ENCODE data around the gene SCMH1. TPM values are rescaled to one million over a fixed set of nuclear protein-coding genes. Genes with fewer than 3 reads are reported as not detected.

The SCMH1 gene
- total and polyA plus RNA-seq, 2 of the 4 experiments (the other 2 are of a cell fraction): 9.0 to 19.4 TPM

DNA sequence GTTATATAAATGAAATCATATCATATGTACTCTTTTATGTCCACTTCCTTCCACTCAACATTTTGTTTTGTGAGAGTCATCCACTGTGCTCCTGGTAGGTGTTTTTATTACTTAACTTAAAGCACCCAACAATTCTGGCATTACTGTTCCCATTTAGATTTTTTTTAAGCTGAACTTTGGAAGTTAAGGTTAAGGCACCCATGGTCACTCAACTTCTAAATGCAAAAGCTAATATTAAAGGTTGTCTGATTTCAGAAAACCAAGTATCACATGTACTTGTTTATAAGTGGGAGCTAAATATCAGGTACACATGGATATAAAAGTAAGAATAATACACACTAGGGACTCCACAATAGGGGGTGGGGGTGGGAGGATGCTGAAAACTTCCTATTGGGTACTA, 42.7 kb downstream of the SCMH1 start:
- dilution Hi-C loops (cut with HindIII; ENCODE audit: low sequenced_read_pairs, unreplicated experiment): no loop called here
- Histone ChIP-seq H3K9me3 (ENCODE audit: control insufficient read depth, insufficient read depth, low read length) (no peaks in the 10 kb centered on the region), H3K18ac (ENCODE audit: low read depth, low read length) (no peak overlapping the region), H4K8ac (ENCODE audit: low read depth in 2 of 2, low read length in 2 of 2) (no peak overlapping the region), H2AFZ (replicated peaks; ENCODE audit: low read length, poor library complexity) (no peak overlapping the region), H2BK120ac (ENCODE audit: low read depth, low read length) (no peak overlapping the region), H4K20me1 (ENCODE audit: insufficient read depth, low read length) (no peaks in the 10 kb centered on the region), H2BK20ac (ENCODE audit: low read depth, low read length) (no peak overlapping the region), H3K56ac (ENCODE audit: extremely low read depth, insufficient read depth, low read length) (no peak overlapping the region), H2AK5ac (ENCODE audit: low read depth, low read length) (no peak overlapping the region), H3K4me2 (ENCODE audit: low read depth, low read length) (no peak overlapping the region), H3K4me1 (ENCODE audit: control insufficient read depth, insufficient read depth, low read length) (no peaks in the 10 kb centered on the region), H4K5ac (ENCODE audit: low read depth, low read length) (no peak overlapping the region), H3K9me1 (ENCODE audit: insufficient read depth, low read length) (no peaks in the 10 kb centered on the region), H3K27ac (ENCODE audit: insufficient read depth, low read length) (no peak overlapping the region), H3K36me3 (ENCODE audit: control insufficient read depth, insufficient read depth, low read length) (no peaks in the 10 kb centered on the region; the same call in 1 of the 2 replicates), H3K14ac (replicated peaks; ENCODE audit: low read depth, low read length) (no peak overlapping the region), H3K9ac (ENCODE audit: low read depth, low read length) (no peak overlapping the region), H3K4me3 (ENCODE audit: insufficient read depth, low read depth, low read length) (no peak overlapping the region), H3K23ac (ENCODE audit: low read depth, low read length) (no peak overlapping the region), H3K4ac (ENCODE audit: low read depth, low read length) (no peak overlapping the region), H2BK15ac (ENCODE audit: low read depth, low read length) (no peak overlapping the region), H2BK5ac (ENCODE audit: low read depth, low read length, poor library complexity, severe bottlenecking) (no peak overlapping the region), H3K79me1 (ENCODE audit: low read depth in 1 of 2, low read length in 2 of 2) (peaks cover 9 to 16% of the 10 kb centered on the region in 2 experiments; a peak in 3 of 4 replicates), H3K27me3 (ENCODE audit: control insufficient read depth, insufficient read depth, low read length) (no peaks in the 10 kb centered on the region), H2AK9ac (replicated peaks; ENCODE audit: low read depth, low read length, poor library complexity) (no peak overlapping the region), H4K91ac (ENCODE audit: insufficient read depth, low read depth, low read length) (no peak overlapping the region)
- in situ Hi-C loops (cut with MboI; ENCODE audit: low sequenced_read_pairs): no loop called here
- POLR2A ChIA-PET (ENCODE audit: unreplicated experiment): no interaction called here
- CTCF ChIA-PET: no interaction called here
- TF ChIP-seq POLR2A (IDR thresholded peaks at IDR 0.05; ENCODE audit: low read depth, low read length): no peak
- TF ChIP-seq, protein P1, sequence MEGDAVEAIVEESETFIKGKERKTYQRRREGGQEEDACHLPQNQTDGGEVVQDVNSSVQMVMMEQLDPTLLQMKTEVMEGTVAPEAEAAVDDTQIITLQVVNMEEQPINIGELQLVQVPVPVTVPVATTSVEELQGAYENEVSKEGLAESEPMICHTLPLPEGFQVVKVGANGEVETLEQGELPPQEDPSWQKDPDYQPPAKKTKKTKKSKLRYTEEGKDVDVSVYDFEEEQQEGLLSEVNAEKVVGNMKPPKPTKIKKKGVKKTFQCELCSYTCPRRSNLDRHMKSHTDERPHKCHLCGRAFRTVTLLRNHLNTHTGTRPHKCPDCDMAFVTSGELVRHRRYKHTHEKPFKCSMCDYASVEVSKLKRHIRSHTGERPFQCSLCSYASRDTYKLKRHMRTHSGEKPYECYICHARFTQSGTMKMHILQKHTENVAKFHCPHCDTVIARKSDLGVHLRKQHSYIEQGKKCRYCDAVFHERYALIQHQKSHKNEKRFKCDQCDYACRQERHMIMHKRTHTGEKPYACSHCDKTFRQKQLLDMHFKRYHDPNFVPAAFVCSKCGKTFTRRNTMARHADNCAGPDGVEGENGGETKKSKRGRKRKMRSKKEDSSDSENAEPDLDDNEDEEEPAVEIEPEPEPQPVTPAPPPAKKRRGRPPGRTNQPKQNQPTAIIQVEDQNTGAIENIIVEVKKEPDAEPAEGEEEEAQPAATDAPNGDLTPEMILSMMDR (conservative IDR thresholded peaks at IDR 0.05; ENCODE audit: low read depth, low read length): no peak
- TF ChIP-seq SMC3 (IDR thresholded peaks at IDR 0.05; ENCODE audit: low read depth, low read length): no peak
- TF ChIP-seq, protein P2, sequence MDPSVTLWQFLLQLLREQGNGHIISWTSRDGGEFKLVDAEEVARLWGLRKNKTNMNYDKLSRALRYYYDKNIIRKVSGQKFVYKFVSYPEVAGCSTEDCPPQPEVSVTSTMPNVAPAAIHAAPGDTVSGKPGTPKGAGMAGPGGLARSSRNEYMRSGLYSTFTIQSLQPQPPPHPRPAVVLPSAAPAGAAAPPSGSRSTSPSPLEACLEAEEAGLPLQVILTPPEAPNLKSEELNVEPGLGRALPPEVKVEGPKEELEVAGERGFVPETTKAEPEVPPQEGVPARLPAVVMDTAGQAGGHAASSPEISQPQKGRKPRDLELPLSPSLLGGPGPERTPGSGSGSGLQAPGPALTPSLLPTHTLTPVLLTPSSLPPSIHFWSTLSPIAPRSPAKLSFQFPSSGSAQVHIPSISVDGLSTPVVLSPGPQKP (IDR thresholded peaks at IDR 0.05; ENCODE audit: borderline replicate concordance, low read depth, low read length): no peak
- no peak for TF ChIP-seq CEBPB (IDR thresholded peaks at IDR 0.05; ENCODE audit: low read depth, low read length)
- TF ChIP-seq, protein P3, sequence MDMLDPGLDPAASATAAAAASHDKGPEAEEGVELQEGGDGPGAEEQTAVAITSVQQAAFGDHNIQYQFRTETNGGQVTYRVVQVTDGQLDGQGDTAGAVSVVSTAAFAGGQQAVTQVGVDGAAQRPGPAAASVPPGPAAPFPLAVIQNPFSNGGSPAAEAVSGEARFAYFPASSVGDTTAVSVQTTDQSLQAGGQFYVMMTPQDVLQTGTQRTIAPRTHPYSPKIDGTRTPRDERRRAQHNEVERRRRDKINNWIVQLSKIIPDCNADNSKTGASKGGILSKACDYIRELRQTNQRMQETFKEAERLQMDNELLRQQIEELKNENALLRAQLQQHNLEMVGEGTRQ (IDR thresholded peaks at IDR 0.05; ENCODE audit: low read depth, low read length): no peak
- TF ChIP-seq RCOR1 (IDR thresholded peaks at IDR 0.05; ENCODE audit: insufficient replicate concordance, low read length): no peak
- no peak for TF ChIP-seq FOS (IDR thresholded peaks at IDR 0.05; ENCODE audit: low read depth, low read length)
- TF ChIP-seq RFX5 (IDR thresholded peaks at IDR 0.05; ENCODE audit: low read depth, low read length): no peak
- TF ChIP-seq RAD21 (IDR thresholded peaks at IDR 0.05; ENCODE audit: low read length): no peak
- intact Hi-C loops (cut with micrococcal nuclease): no loop called here
- DNase-seq: no peak
- no TSS peak for BruUV-seq (replicated peaks)
- no peak for ATAC-seq (ENCODE audit: low read depth)

Data from IMR-90 (cell line).